GM12874 (cell line): ENCODE data around the gene RAB40B.

Experiments used
- CTCF ChIP-seq: IDR thresholded peaks from 2 replicates; pipeline ENCODE4 v1.5.1; 2011; ENCODE audit warnings: low read depth, mild to moderate bottlenecking, control low read depth, low read length, moderate library complexity; ENCODE audit not compliant: insufficient read depth

Gene RAB40B

GRCh38 chr17:82648165-82648668 is 50.3 kb downstream of the RAB40B start, which contains the start of gene WDR45B:
WDR45B (minus strand) TSS chr17:82648444; CDS start chr17:82648340, 104 bp downstream.
- no peak for TF ChIP-seq CTCF

GRCh38 chr17:82647593-82648164 is 50.8 kb downstream of the RAB40B start:
- peak; percentile 25; the same call in 1 of the 2 replicates for TF ChIP-seq CTCF

GRCh38 chr17:82645516-82645915 is 53.0 kb downstream of the RAB40B start:
- TF ChIP-seq CTCF, result no peak

GRCh38 chr17:82644148-82644547 is 54.4 kb downstream of the RAB40B start:
- no peak for TF ChIP-seq CTCF

- no peak for TF ChIP-seq CTCF
These were observed 56.5 kb downstream of the RAB40B start for GRCh38 chr17:82642022-82642421.

GRCh38 chr17:82640036-82640435 is 58.5 kb downstream of the RAB40B start:
- TF ChIP-seq CTCF, result no peak

GRCh38 chr17:82639628-82640027 is 58.9 kb downstream of the RAB40B start:
- TF ChIP-seq CTCF, result no peak
